Frontal cortex (tissue), 4 donors: ENCODE results near the gene UVSSA. TPM values are rescaled to one million over a fixed set of nuclear protein-coding genes. Genes with fewer than 3 reads are reported as not detected.
"Not testable (repeated sequence)": the region's sequence is repeated elsewhere in the genome, so short reads cannot be mapped to it uniquely, and the experiment has no call there.

ENCODE experiments used
- DNase-seq, 2 donors: peaks; one replicate each; pipeline ENCODE4 v3.0.0; 2012; ENCODE audit warnings: low spot score in 2 of 2
- FAIRE-seq: peaks from 2 replicates; lab custom pipeline; 2012; peaks lifted over from hg19 to GRCh38; lab: Jason Lieb, UNC
- total RNA-seq: library from RNA; depleted of rRNA; stranded (reverse); fragments of >200 nt; gene quantifications from one replicate; pipeline ENCODE4 v1.2.3, GENCODE V29; 2014
- donor health status: control.
- donor health status: control.
- donor health status: control.

Gene UVSSA
- total RNA-seq, 1 donor from 2014 or later, result 5.3 TPM

- FAIRE-seq, DNase-seq: not testable (repeated sequence)
Observed at GRCh38 chr4:1372576-1372975, 25.6 kb downstream of the UVSSA start.

- no peak for FAIRE-seq
- no peak for DNase-seq
Observed at GRCh38 chr4:1373892-1374705, 27.1 kb downstream of the UVSSA start.

GRCh38 chr4:1374706-1375045, 27.7 kb downstream of the UVSSA start:
- FAIRE-seq (no peak), DNase-seq (no peak)

- DNase-seq (no peak), FAIRE-seq (no peak)
Observed at GRCh38 chr4:1375051-1375721, 28.2 kb downstream of the UVSSA start.

- DNase-seq (no peak), FAIRE-seq (no peak)
Observed at GRCh38 chr4:1375761-1376322, 28.8 kb downstream of the UVSSA start.

- DNase-seq, result no peak
Observed at GRCh38 chr4:1376391-1376840, 29.4 kb downstream of the UVSSA start.

GRCh38 chr4:1376841-1377605, 30.0 kb downstream of the UVSSA start:
- DNase-seq (no peak), FAIRE-seq (no peak)

More at GRCh38 chr4:1376391-1376840, 29.4 kb downstream of the UVSSA start:
- no peak for FAIRE-seq

GRCh38 chr4:1377606-1378261, 30.7 kb downstream of the UVSSA start:
- FAIRE-seq (no peak), DNase-seq (no peak)

GRCh38 chr4:1378559-1379231, 31.7 kb downstream of the UVSSA start:
- FAIRE-seq (no peak), DNase-seq (no peak)

GRCh38 chr4:1379351-1379781, 32.4 kb downstream of the UVSSA start:
- no peak for DNase-seq

GRCh38 chr4:1379801-1380331, 32.9 kb downstream of the UVSSA start:
- no peak for DNase-seq
- FAIRE-seq, result no peak

More at GRCh38 chr4:1379351-1379781, 32.4 kb downstream of the UVSSA start:
- FAIRE-seq, result no peak

GRCh38 chr4:1380368-1381151, 33.6 kb downstream of the UVSSA start:
- FAIRE-seq, result no peak
- DNase-seq, result no peak

GRCh38 chr4:1381181-1381621, 34.2 kb downstream of the UVSSA start:
- no peak for DNase-seq
- FAIRE-seq, result no peak

- DNase-seq, result no peak
- no peak for FAIRE-seq
Observed at GRCh38 chr4:1381944-1382541, 35.0 kb downstream of the UVSSA start.

GRCh38 chr4:1382776-1383727, 36.0 kb downstream of the UVSSA start:
- FAIRE-seq (no peak), DNase-seq (no peak)

GRCh38 chr4:1383728-1384591, 37.0 kb downstream of the UVSSA start:
- DNase-seq (no peak), FAIRE-seq (no peak)
